NCI-H1694 treated with DMSO at 0.1 percent for 48 hours (cell line): ENCODE data around the gene DST.

Source experiments
- DNase-seq: peaks from one replicate; lab custom pipeline; 2025; lab: John Stamatoyannopoulos, UW

Gene DST

GRCh38 chr6:56642366-56643261 lies at the start of gene DST:
DST (minus strand) TSS chr6:56642889.
- DNase-seq, result no peak

GRCh38 chr6:56691814-56692213 lies 49.1 kb upstream of the DST start:
- DNase-seq, result no peak

- no peak for DNase-seq
Measured at GRCh38 chr6:56691286-56691595, 48.6 kb upstream of the DST start.

GRCh38 chr6:56690519-56691285 lies 48.0 kb upstream of the DST start:
- DNase-seq, result no peak

GRCh38 chr6:56689663-56690062 lies 47.0 kb upstream of the DST start:
- DNase-seq, result no peak

GRCh38 chr6:56689114-56689513 lies 46.4 kb upstream of the DST start:
- DNase-seq, result no peak

GRCh38 chr6:56688521-56688920 lies 45.8 kb upstream of the DST start:
- DNase-seq, result no peak

- no peak for DNase-seq
Measured at GRCh38 chr6:56687551-56687950, 44.9 kb upstream of the DST start.

- no peak for DNase-seq
Measured at GRCh38 chr6:56686429-56686828, 43.7 kb upstream of the DST start.

- DNase-seq, result no peak
Measured at GRCh38 chr6:56685994-56686393, 43.3 kb upstream of the DST start.

GRCh38 chr6:56685102-56685733 lies 42.5 kb upstream of the DST start:
- DNase-seq, result no peak

GRCh38 chr6:56684342-56685101 lies 41.8 kb upstream of the DST start:
- DNase-seq, result no peak

GRCh38 chr6:56683882-56684281 lies 41.2 kb upstream of the DST start:
- DNase-seq, result no peak

GRCh38 chr6:56682635-56683034 lies 39.9 kb upstream of the DST start:
- DNase-seq, result no peak

GRCh38 chr6:56677559-56677958 lies 34.9 kb upstream of the DST start:
- DNase-seq, result no peak

GRCh38 chr6:56671651-56672461 lies 29.2 kb upstream of the DST start:
- DNase-seq, result peak; percentile 15

GRCh38 chr6:56671160-56671559 lies 28.5 kb upstream of the DST start:
- no peak for DNase-seq

GRCh38 chr6:56669041-56669440 lies 26.4 kb upstream of the DST start:
- no peak for DNase-seq

GRCh38 chr6:56668158-56668557 lies 25.5 kb upstream of the DST start:
- DNase-seq, result no peak

- no peak for DNase-seq
Measured at GRCh38 chr6:56667336-56667735, 24.6 kb upstream of the DST start.

- no peak for DNase-seq
Measured at GRCh38 chr6:56664029-56664428, 21.3 kb upstream of the DST start.
